ENCODE measurements around the gene SUPT5H. TPM values are rescaled to one million over a fixed set of nuclear protein-coding genes. Genes with fewer than 3 reads are reported as not detected.

SUPT5H gene
- total and polyA plus RNA-seq, 10 of the 15 experiments (the other 5 are each of a cell fraction or from before 2014, with no cell fraction given) = 27.2 to 194 (median 83.6) TPM

GRCh38 chr19:39480337-39481228 lies 35.2 kb downstream of the SUPT5H start, which contains the start of gene TIMM50 (continued):
- peak; percentile 72 for TF ChIP-seq NBN (IDR thresholded peaks at IDR 0.05)
- TF ChIP-seq HDAC6 (IDR thresholded peaks at IDR 0.05; ENCODE audit: unreplicated experiment) = no peak
- no peak for TF ChIP-seq CBFB (IDR thresholded peaks at IDR 0.05; ENCODE audit: low read depth)
- peak; percentile 68 for TF ChIP-seq HCFC1 (IDR thresholded peaks at IDR 0.05; ENCODE audit: low read length)
- TF ChIP-seq WRNIP1 (IDR thresholded peaks at IDR 0.05; ENCODE audit: borderline replicate concordance, low read depth, low read length) = no peak
- no peak for TF ChIP-seq ELK1 (IDR thresholded peaks at IDR 0.05; ENCODE audit: low read depth, low read length)
- 0 out of 4 replicates have a peak, but pooled peaks of 1 of the 2 experiments have one; percentile 35 for TF ChIP-seq SRF (IDR thresholded peaks at IDR 0.05; ENCODE audit: low read depth in 2 of 2, low read length in 2 of 2)
- TF ChIP-seq NR2F1 (conservative IDR thresholded peaks at IDR 0.05) = peak; percentile 82
- TF ChIP-seq GABPA (IDR thresholded peaks at IDR 0.05; ENCODE audit: low read depth) = no peak
- peak; percentile 86 for TF ChIP-seq RELB (IDR thresholded peaks at IDR 0.05; ENCODE audit: low read depth)
- peak; percentile 94 for TF ChIP-seq TAF1 (IDR thresholded peaks at IDR 0.05; ENCODE audit: borderline replicate concordance, low read depth, low read length)
- TF ChIP-seq CHD2 (IDR thresholded peaks at IDR 0.05; ENCODE audit: borderline replicate concordance, low read depth, low read length) = peak; percentile 83
- peak; percentile 34 for TF ChIP-seq USF1 (IDR thresholded peaks at IDR 0.05; ENCODE audit: borderline replicate concordance, extremely low read length, insufficient read depth, low read depth, low read length)
- TF ChIP-seq POLR2AphosphoS2 (IDR thresholded peaks at IDR 0.05; ENCODE audit: low read depth, low read length) = 0 out of 2 replicates have a peak, but pooled peaks have one; percentile 13
- 0 out of 2 replicates have a peak, but pooled peaks have one; percentile 8 for TF ChIP-seq IRF4 (IDR thresholded peaks at IDR 0.05; ENCODE audit: low read depth, low read length)
- no peak for TF ChIP-seq SIN3A (IDR thresholded peaks at IDR 0.05; ENCODE audit: low read depth, low read length)
- TF ChIP-seq PBX3 (IDR thresholded peaks at IDR 0.05; ENCODE audit: insufficient replicate concordance, low read depth, low read length) = no peak
- TF ChIP-seq CREM (IDR thresholded peaks at IDR 0.05; ENCODE audit: low read depth) = peak; percentile 80; the same call in 1 of the 2 replicates

Data from GM12878 (cell line).